ENCODE results near the gene SYTL3.

SYTL3 gene

GRCh38 chr6:158772172-158772571 is 122.3 kb downstream of the SYTL3 start:
- H3K4me3 ChIP-seq (ENCODE audit: low read depth, low read length, poor library complexity, severe bottlenecking), result no peak overlapping the region
- no peak overlapping the region for H2AFZ ChIP-seq (ENCODE audit: low read length)
- H3K4me1 ChIP-seq (ENCODE audit: insufficient read depth, low read length, severe bottlenecking), result no peaks in the 10 kb centered on the region
- no peaks in the 10 kb centered on the region for H3K9me3 ChIP-seq (ENCODE audit: low read length)
- no peaks in the 10 kb centered on the region for H3K9me2 ChIP-seq (ENCODE audit: low read depth, low read length)
- H3K79me2 ChIP-seq (ENCODE audit: insufficient read depth, low read length), result no peaks in the 10 kb centered on the region
- H3K27me3 ChIP-seq (ENCODE audit: insufficient read depth, low read length), result no peaks in the 10 kb centered on the region
- no peak for TF ChIP-seq EZH2 (IDR thresholded peaks at IDR 0.05; ENCODE audit: borderline replicate concordance, low read length)
- no peak for TF ChIP-seq CTCF (IDR thresholded peaks at IDR 0.05; ENCODE audit: low read length)
- H4K20me1 ChIP-seq (ENCODE audit: insufficient read depth, low read length), result no peaks in the 10 kb centered on the region
- no peak overlapping the region for H3K27ac ChIP-seq (ENCODE audit: low read depth, low read length, poor library complexity, severe bottlenecking)
- H3F3A ChIP-seq (ENCODE audit: insufficient read depth, low read length), result no peaks in the 10 kb centered on the region
- no peak overlapping the region for H3K9ac ChIP-seq (ENCODE audit: low read length)
- H3K36me3 ChIP-seq (ENCODE audit: insufficient read depth, low read length), result peaks cover 100% of the 10 kb centered on the region
- H3K4me2 ChIP-seq (ENCODE audit: low read length), result no peak overlapping the region

GRCh38 chr6:158772851-158773371 is 123.1 kb downstream of the SYTL3 start:
- no peaks in the 10 kb centered on the region for H3K79me2 ChIP-seq (ENCODE audit: insufficient read depth, low read length)
- TF ChIP-seq EZH2 (IDR thresholded peaks at IDR 0.05; ENCODE audit: borderline replicate concordance, low read length) (no peak), CTCF (IDR thresholded peaks at IDR 0.05; ENCODE audit: low read length) (no peak)
- H3K9me2 ChIP-seq (ENCODE audit: low read depth, low read length), result no peaks in the 10 kb centered on the region
- H3K9me3 ChIP-seq (ENCODE audit: low read length), result no peaks in the 10 kb centered on the region
- H3K9ac ChIP-seq (ENCODE audit: low read length), result no peak overlapping the region
- no peaks in the 10 kb centered on the region for H3K4me1 ChIP-seq (ENCODE audit: insufficient read depth, low read length, severe bottlenecking)
- no peak overlapping the region for H3K4me3 ChIP-seq (ENCODE audit: low read depth, low read length, poor library complexity, severe bottlenecking)
- H3K27ac ChIP-seq (ENCODE audit: low read depth, low read length, poor library complexity, severe bottlenecking), result no peak overlapping the region
- no peak overlapping the region for H2AFZ ChIP-seq (ENCODE audit: low read length)
- peaks cover 100% of the 10 kb centered on the region for H3K36me3 ChIP-seq (ENCODE audit: insufficient read depth, low read length)
- H3K27me3 ChIP-seq (ENCODE audit: insufficient read depth, low read length), result no peaks in the 10 kb centered on the region
- no peak overlapping the region for H3K4me2 ChIP-seq (ENCODE audit: low read length)
- H3F3A ChIP-seq (ENCODE audit: insufficient read depth, low read length), result no peaks in the 10 kb centered on the region
- no peaks in the 10 kb centered on the region for H4K20me1 ChIP-seq (ENCODE audit: insufficient read depth, low read length)

- 0 out of 2 replicates have a peak, but pooled peaks cover 3% of the 10 kb centered on the region for H4K20me1 ChIP-seq (ENCODE audit: insufficient read depth, low read length)
- no peaks in the 10 kb centered on the region for H3K4me1 ChIP-seq (ENCODE audit: insufficient read depth, low read length, severe bottlenecking)
- no peak overlapping the region for H3K4me2 ChIP-seq (ENCODE audit: low read length)
- no peak for TF ChIP-seq EZH2 (IDR thresholded peaks at IDR 0.05; ENCODE audit: borderline replicate concordance, low read length)
- TF ChIP-seq CTCF (IDR thresholded peaks at IDR 0.05; ENCODE audit: low read length), result no peak
- H3K27ac ChIP-seq (ENCODE audit: low read depth, low read length, poor library complexity, severe bottlenecking), result no peak overlapping the region
- peaks cover 100% of the 10 kb centered on the region for H3K36me3 ChIP-seq (ENCODE audit: insufficient read depth, low read length)
- no peaks in the 10 kb centered on the region for H3F3A ChIP-seq (ENCODE audit: insufficient read depth, low read length)
- no peaks in the 10 kb centered on the region for H3K9me2 ChIP-seq (ENCODE audit: low read depth, low read length)
- no peak overlapping the region for H3K9ac ChIP-seq (ENCODE audit: low read length)
- H3K4me3 ChIP-seq (ENCODE audit: low read depth, low read length, poor library complexity, severe bottlenecking), result no peak overlapping the region
- H2AFZ ChIP-seq (ENCODE audit: low read length), result no peak overlapping the region
- H3K27me3 ChIP-seq (ENCODE audit: insufficient read depth, low read length), result no peaks in the 10 kb centered on the region
- H3K9me3 ChIP-seq (ENCODE audit: low read length), result no peaks in the 10 kb centered on the region
- H3K79me2 ChIP-seq (ENCODE audit: insufficient read depth, low read length), result no peaks in the 10 kb centered on the region
These were observed 124.0 kb downstream of the SYTL3 start for GRCh38 chr6:158773581-158774449.
